ENCODE data around the gene UBE2N. TPM values are rescaled to one million over a fixed set of nuclear protein-coding genes. Genes with fewer than 3 reads are reported as not detected.

Gene UBE2N
- total RNA-seq (2014; rRNA removed; shearing (Covaris generic)) = 134 and 160 TPM in 2 replicates

- DNase-seq (ENCODE audit: low read depth) = peak; percentile 93
These were observed at the start of gene UBE2N for GRCh38 chr12:93441617-93442410. Gene UBE2N, minus strand, starts transcription at chr12:93441947. Its CDS starts 63 bp downstream, at chr12:93441884.

DNA sequence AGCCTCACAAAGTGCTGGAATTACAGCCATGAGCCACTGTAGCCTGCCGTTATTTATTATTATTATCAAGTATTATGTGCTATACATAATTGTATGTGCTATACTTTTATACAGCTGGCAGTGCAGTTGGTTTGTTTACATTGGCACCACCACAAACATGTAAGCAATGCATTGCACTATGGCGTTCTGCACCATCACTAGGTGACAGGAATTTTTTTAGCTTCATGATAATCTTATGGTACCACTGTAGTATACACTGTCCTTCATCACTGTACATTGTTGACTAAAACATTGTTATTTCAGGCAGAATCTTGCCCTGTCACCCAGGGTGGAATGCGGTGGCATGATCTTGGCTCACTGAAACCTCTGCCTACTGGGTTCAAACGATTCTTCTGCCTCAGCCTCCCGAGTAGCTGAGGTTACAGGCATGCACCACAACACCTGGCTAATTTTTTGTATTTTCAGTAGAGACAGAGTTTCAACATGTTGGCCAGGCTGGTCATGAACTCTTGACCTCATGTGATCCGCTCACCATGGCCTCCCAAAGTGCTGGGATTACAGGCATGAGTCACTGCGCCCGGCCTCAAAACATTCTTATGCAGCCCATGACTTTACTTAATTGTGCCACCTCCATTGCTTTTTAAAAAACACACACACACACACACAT, 42.7 kb upstream of the UBE2N start:
- peak; percentile 70 for DNase-seq (ENCODE audit: low read depth)

- no peak for DNase-seq (ENCODE audit: low read depth)
These were observed 41.5 kb upstream of the UBE2N start for GRCh38 chr12:93483151-93483807.

- DNase-seq (ENCODE audit: low read depth) = no peak
These were observed 41.0 kb upstream of the UBE2N start for GRCh38 chr12:93482721-93483120.

DNA sequence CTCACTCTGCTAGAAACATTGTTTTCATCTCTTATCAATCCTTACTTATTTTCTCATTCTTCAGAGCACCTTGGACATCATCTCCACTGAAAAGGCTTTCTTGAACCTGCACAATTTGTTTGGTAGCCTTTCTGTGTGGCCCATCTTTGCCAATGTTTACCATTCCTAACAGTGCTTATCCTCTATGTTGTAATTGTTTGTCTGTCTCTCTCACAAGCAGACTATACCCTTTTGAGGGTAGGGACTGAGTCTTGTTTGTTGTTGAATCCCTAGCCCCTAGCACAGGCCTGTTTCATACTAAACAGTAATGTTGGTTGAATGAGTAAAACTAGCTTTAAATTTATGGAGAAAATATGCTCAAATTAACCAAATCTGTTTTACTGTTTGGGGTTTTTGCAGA, 34.8 kb upstream of the UBE2N start:
- DNase-seq (ENCODE audit: low read depth) = no peak

- no peak for DNase-seq (ENCODE audit: low read depth)
These were observed 27.6 kb upstream of the UBE2N start for GRCh38 chr12:93469386-93469785.

GRCh38 chr12:93468008-93468371, 26.2 kb upstream of the UBE2N start:
- DNase-seq (ENCODE audit: low read depth) = no peak

- DNase-seq (ENCODE audit: low read depth) = peak; percentile 81
These were observed 25.7 kb upstream of the UBE2N start, which contains the start of gene MRPL42 for GRCh38 chr12:93467351-93468007. Gene MRPL42, plus strand, starts transcription at chr12:93467514. Its CDS starts 1,772 bp downstream, at chr12:93469286.

- no peak for DNase-seq (ENCODE audit: low read depth)
These were observed 25.0 kb upstream of the UBE2N start for GRCh38 chr12:93466625-93467350.

DNA sequence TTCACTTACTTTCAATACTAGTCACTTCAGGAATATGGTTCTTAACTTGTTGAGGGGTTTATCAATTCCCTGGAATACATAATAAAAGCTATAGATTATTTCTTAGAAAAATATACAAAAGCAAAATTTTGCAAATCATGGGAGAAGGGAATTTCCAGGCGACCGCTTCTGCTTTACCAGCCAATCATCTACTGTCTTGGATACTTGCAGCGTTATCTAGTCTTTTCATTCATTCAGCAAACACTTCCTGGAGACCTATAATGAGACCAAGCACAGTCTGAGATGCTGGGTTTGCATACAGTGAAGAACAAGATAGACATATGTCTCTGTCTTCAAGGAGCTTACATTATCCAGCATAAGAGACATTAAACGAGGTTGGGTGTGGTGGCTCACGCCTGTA, 24.1 kb upstream of the UBE2N start:
- DNase-seq (ENCODE audit: low read depth) = no peak

DNA sequence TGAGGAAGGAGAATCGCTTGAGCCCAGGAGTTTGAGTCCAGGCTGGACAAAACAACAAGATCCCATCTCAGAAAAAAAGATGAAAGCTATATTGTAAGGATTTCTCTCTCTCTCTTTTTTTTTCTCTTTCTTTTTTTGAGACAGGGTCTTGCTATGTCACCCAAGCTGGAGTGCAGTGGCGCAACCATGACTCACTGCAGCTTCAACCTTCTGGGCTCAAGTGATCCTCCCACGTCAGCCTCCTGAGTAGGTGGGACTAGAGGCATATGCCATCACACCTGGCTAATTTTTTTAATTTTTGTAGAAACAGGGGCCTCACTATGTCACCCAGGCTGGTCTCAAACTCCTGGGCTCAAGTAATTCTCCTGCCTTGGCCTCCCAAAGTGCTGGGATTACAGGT, 19.8 kb upstream of the UBE2N start:
- DNase-seq (ENCODE audit: low read depth) = no peak

GRCh38 chr12:93460902-93461301, 19.2 kb upstream of the UBE2N start:
- no peak for DNase-seq (ENCODE audit: low read depth)

DNA sequence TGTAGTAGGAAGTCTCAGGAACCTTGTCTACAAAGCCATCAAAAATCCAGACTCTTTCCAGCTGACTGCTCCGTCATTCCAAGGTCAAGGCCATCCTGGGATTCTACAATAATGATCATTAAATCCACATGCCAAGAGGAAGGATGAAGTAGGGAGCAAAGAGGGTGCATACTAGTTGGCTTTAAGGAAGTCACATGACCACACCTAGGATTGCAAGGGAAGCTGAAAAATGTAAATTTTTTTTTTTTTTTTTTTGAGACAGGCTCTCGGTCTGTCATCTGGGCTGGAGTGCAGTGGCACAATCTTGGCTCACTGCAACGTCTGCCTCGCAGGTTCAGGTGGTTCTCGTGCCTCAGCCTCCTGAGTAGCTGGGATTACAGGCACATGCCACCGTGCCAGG, 18.3 kb upstream of the UBE2N start:
- DNase-seq (ENCODE audit: low read depth) = no peak

- no peak for DNase-seq (ENCODE audit: low read depth)
These were observed 17.4 kb upstream of the UBE2N start for GRCh38 chr12:93459097-93459496.

DNA sequence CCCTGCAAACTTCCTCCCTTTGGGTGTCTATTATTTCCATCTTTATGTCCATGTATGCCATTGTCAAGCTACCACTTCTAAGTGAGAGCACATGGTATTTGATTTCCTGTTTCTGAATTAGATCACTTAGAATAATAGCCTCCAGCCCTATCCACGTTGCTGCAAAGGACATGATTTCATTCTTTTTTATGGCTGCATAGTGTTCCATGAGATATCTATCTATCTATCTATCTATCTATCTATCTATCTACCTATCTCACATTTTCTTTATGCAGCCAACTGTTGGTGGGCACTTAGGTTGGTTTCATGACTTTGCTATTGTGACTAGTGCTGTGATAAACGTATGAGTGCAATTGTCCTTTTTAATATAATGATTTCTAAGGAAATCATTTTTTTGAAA, 14.3 kb upstream of the UBE2N start:
- no peak for DNase-seq (ENCODE audit: low read depth)

GRCh38 chr12:93453633-93454032, 11.9 kb upstream of the UBE2N start:
- no peak for DNase-seq (ENCODE audit: low read depth)

- DNase-seq (ENCODE audit: low read depth) = no peak
These were observed 9.8 kb upstream of the UBE2N start for GRCh38 chr12:93451423-93452158.

GRCh38 chr12:93449277-93449676, 7.5 kb upstream of the UBE2N start:
- DNase-seq (ENCODE audit: low read depth) = no peak

- no peak for DNase-seq (ENCODE audit: low read depth)
These were observed 7.0 kb upstream of the UBE2N start for GRCh38 chr12:93448796-93449195.

GRCh38 chr12:93447555-93448290, 6.0 kb upstream of the UBE2N start:
- no peak for DNase-seq (ENCODE audit: low read depth)

Data from RPMI7951 (cell line).